ENCODE measurements around the gene ATAD3B.
"Not testable (repeated sequence)": the region's sequence is repeated elsewhere in the genome, so short reads cannot be mapped to it uniquely, and the experiment has no call there.

Gene ATAD3B

DNA sequence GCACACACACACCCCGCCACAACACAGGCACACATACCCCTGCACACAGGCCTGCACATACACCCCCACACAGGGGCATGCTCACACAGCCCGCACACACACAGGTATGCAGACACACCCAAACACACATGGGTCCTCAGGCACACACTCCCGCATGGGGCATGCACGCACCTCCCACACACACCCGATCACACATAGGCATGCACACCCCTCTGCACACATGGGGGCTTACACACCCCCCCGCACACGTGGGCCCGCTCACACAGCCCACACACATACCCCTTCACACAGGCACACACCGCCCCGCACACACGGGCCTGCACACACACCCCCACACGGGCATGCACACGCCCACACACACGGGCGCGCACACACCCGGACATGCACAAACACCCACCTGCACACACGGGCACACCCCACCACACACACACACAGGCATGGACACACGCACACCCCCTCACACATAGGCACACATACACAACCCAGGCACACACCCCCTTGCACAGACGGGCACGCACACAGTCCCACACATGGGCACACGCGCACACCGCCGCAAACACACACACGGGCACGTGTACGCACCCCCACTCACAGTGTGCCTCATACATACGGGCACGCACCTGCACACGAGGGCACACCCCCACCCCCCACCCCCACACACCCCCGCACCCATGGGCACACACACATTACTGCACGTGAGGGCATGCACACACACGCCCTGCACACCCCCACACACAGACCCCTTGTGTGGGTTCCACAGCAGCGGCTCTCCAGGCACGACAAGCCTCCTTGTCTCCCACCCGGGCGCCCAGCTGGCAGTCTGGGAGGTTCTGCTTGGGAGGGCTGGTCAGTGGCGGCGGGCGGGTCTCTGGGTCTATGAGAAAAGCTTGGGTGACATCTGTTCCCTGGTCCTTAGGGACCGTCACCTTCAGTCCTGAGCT is 8.3 kb downstream of the ATAD3B start:
- H3K27me3 ChIP-seq (ENCODE audit: insufficient read depth, low read length) = no peaks in the 10 kb centered on the region
- H3K36me3 ChIP-seq (ENCODE audit: insufficient read depth, low read length) = peaks cover 60% of the 10 kb centered on the region
- H3K4me2 ChIP-seq (ENCODE audit: low read length) = no peak overlapping the region
- H3K79me2 ChIP-seq (ENCODE audit: insufficient read depth, low read length) = no peaks in the 10 kb centered on the region
- no peak for TF ChIP-seq CTCF (IDR thresholded peaks at IDR 0.05; ENCODE audit: low read length)
- no peak for TF ChIP-seq EZH2 (IDR thresholded peaks at IDR 0.05; ENCODE audit: borderline replicate concordance, low read length)
- H3K9ac ChIP-seq (ENCODE audit: low read length) = no peak overlapping the region
- no peak overlapping the region for H3K27ac ChIP-seq (ENCODE audit: low read depth, low read length, poor library complexity, severe bottlenecking)
- H3K4me3 ChIP-seq (ENCODE audit: low read depth, low read length, poor library complexity, severe bottlenecking) = no peak overlapping the region
- H3K4me1 ChIP-seq (ENCODE audit: insufficient read depth, low read length, severe bottlenecking) = no peaks in the 10 kb centered on the region
- no peaks in the 10 kb centered on the region for H3K9me3 ChIP-seq (ENCODE audit: low read length)
- no peaks in the 10 kb centered on the region for H3F3A ChIP-seq (ENCODE audit: insufficient read depth, low read length)
- H3K9me2 ChIP-seq (ENCODE audit: low read depth, low read length) = no peaks in the 10 kb centered on the region
- no peak overlapping the region for H2AFZ ChIP-seq (ENCODE audit: low read length)
- no peaks in the 10 kb centered on the region for H4K20me1 ChIP-seq (ENCODE audit: insufficient read depth, low read length)

DNA sequence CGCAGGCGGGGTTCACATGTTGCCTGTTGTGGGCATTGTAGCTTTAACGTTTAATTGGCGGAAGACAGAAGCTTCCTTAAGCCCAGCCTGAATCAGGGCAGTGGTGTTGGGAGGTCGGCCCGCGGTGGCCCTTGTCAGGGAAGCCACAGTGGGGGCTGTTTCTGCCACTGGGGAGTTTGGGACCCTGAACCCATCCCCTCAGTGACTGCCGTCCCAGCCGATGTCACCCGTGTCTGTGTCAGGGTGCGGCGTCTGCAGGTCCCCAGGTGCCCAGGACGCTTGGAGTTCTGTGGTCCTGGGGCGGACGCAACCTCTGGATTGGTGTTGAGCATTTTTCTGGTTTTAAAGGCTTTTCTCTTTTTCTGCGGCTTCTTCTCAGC is 8.9 kb downstream of the ATAD3B start:
- H3K9ac ChIP-seq (ENCODE audit: low read length); H4K20me1 ChIP-seq (ENCODE audit: insufficient read depth, low read length); H3K9me3 ChIP-seq (ENCODE audit: low read length); H3K27ac ChIP-seq (ENCODE audit: low read depth, low read length, poor library complexity, severe bottlenecking); H3K9me2 ChIP-seq (ENCODE audit: low read depth, low read length); H3K79me2 ChIP-seq (ENCODE audit: insufficient read depth, low read length); H3F3A ChIP-seq (ENCODE audit: insufficient read depth, low read length); H3K4me3 ChIP-seq (ENCODE audit: low read depth, low read length, poor library complexity, severe bottlenecking); H3K4me1 ChIP-seq (ENCODE audit: insufficient read depth, low read length, severe bottlenecking); H2AFZ ChIP-seq (ENCODE audit: low read length); H3K4me2 ChIP-seq (ENCODE audit: low read length); H3K27me3 ChIP-seq (ENCODE audit: insufficient read depth, low read length): not testable (repeated sequence)
- H3K36me3 ChIP-seq (ENCODE audit: insufficient read depth, low read length) = peaks cover 60% of the 10 kb centered on the region

DNA sequence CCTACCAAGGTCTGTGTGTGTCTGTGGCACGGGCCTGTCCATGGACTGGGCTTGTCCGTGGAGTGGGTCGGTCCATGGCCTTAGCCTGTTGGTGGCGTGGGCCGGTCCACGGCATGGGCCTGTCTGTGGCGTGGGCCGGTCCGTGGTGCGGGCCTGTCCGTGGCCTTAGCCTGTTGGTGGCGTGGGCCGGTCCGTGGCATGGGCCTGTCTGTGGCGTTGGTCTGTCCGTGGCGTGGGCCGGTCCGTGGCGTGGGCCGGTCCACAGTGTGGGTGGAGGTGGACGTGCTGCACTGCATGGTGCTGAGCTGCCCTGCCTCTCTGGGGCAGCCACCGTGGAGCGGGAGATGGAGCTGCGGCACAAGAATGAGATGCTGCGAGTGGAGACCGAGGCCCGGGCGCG is 10.2 kb downstream of the ATAD3B start:
- H2AFZ ChIP-seq (ENCODE audit: low read length); H3K27ac ChIP-seq (ENCODE audit: low read depth, low read length, poor library complexity, severe bottlenecking); H3K79me2 ChIP-seq (ENCODE audit: insufficient read depth, low read length); H3K27me3 ChIP-seq (ENCODE audit: insufficient read depth, low read length); H3K4me2 ChIP-seq (ENCODE audit: low read length); H3K9me2 ChIP-seq (ENCODE audit: low read depth, low read length); H3K9me3 ChIP-seq (ENCODE audit: low read length); H4K20me1 ChIP-seq (ENCODE audit: insufficient read depth, low read length); H3F3A ChIP-seq (ENCODE audit: insufficient read depth, low read length); H3K4me3 ChIP-seq (ENCODE audit: low read depth, low read length, poor library complexity, severe bottlenecking); H3K9ac ChIP-seq (ENCODE audit: low read length); H3K4me1 ChIP-seq (ENCODE audit: insufficient read depth, low read length, severe bottlenecking): not testable (repeated sequence)
- peaks cover 58% of the 10 kb centered on the region for H3K36me3 ChIP-seq (ENCODE audit: insufficient read depth, low read length)

DNA sequence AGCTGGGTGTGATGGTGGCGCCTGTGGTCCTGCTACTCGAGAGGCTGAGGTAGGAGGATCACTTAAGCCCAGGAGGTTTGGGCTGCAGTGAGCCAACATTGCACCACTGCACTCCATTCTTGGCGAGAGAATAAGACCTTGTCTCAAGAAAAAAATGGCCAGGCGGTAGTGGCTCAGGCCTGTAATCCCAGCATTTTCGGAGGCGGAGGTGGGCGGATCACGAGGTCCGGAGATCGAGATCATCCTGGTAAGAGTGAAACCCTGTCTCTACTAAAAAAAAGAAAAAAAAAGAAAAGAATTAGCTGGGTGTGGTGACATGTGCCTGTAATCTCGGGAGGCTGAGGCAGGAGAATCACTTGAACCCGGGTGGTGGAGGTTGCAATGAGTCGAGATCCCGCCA is 11.3 kb downstream of the ATAD3B start:
- no peak overlapping the region for H3K4me2 ChIP-seq (ENCODE audit: low read length)
- H3K9ac ChIP-seq (ENCODE audit: low read length) = no peak overlapping the region
- no peaks in the 10 kb centered on the region for H3F3A ChIP-seq (ENCODE audit: insufficient read depth, low read length)
- H2AFZ ChIP-seq (ENCODE audit: low read length) = no peak overlapping the region
- H3K4me3 ChIP-seq (ENCODE audit: low read depth, low read length, poor library complexity, severe bottlenecking) = no peak overlapping the region
- H4K20me1 ChIP-seq (ENCODE audit: insufficient read depth, low read length) = no peaks in the 10 kb centered on the region
- peaks cover 56% of the 10 kb centered on the region for H3K36me3 ChIP-seq (ENCODE audit: insufficient read depth, low read length)
- no peaks in the 10 kb centered on the region for H3K27me3 ChIP-seq (ENCODE audit: insufficient read depth, low read length)
- no peak overlapping the region for H3K27ac ChIP-seq (ENCODE audit: low read depth, low read length, poor library complexity, severe bottlenecking)
- H3K79me2 ChIP-seq (ENCODE audit: insufficient read depth, low read length) = no peaks in the 10 kb centered on the region
- no peak for TF ChIP-seq EZH2 (IDR thresholded peaks at IDR 0.05; ENCODE audit: borderline replicate concordance, low read length)
- no peak for TF ChIP-seq CTCF (IDR thresholded peaks at IDR 0.05; ENCODE audit: low read length)
- no peaks in the 10 kb centered on the region for H3K9me2 ChIP-seq (ENCODE audit: low read depth, low read length)
- no peaks in the 10 kb centered on the region for H3K9me3 ChIP-seq (ENCODE audit: low read length)
- no peaks in the 10 kb centered on the region for H3K4me1 ChIP-seq (ENCODE audit: insufficient read depth, low read length, severe bottlenecking)

Data from OCI-LY1 (cell line).